Esophagus squamous epithelium (tissue), 5 donors: Measurements from ENCODE around the gene ISL2. TPM values are rescaled to one million over a fixed set of nuclear protein-coding genes. Genes with fewer than 3 reads are reported as not detected.

Experiments used
- DNase-seq: peaks from one replicate; lab custom pipeline; 2025; lab: John Stamatoyannopoulos, UW
- H3K27ac ChIP-seq, 4 donors: fragments of 200-600 bp; sonication (generic); one replicate each; pipeline ENCODE4 v1.5.1; 2016 to 2019; ENCODE audit warnings: mild to moderate bottlenecking in 1 of 4
- H3K27me3 ChIP-seq, 4 donors: fragments of 200-600 bp; sonication (generic); 1 replicate in 3 of 4; 2 replicates in 1 of 4; pipeline versions ENCODE4 v1.5.1 to v1.6.0; 2017 to 2021; ENCODE audit warnings: antibody characterized with exemption in 1 of 4
- H3K36me3 ChIP-seq, 3 donors: fragments of 200-600 bp; sonication (generic); one replicate each; pipeline ENCODE4 v1.5.1; 2016 to 2019
- H3K4me1 ChIP-seq, 3 donors: fragments of 200-600 bp; sonication (generic); one replicate each; pipeline ENCODE4 v1.5.1; 2017 to 2019
- H3K4me3 ChIP-seq, 4 donors: fragments of 200-600 bp; sonication (generic); 1 replicate in 3 of 4; 2 replicates in 1 of 4; pipeline ENCODE4 v1.5.1; 2016 to 2019; ENCODE audit warnings: mild to moderate bottlenecking in 2 of 4, moderate library complexity in 1 of 4
- H3K9me3 ChIP-seq, 3 donors: fragments of 200-600 bp; sonication (generic); one replicate each; pipeline ENCODE4 v1.5.1; 2016 to 2019
- CTCF ChIP-seq, 6 experiments: fragments of 450-650 bp in 4 of 6; fragments of 200-600 bp in 2 of 6; sonication (generic) in 2 of 6; IDR thresholded peaks; one replicate each; pipeline ENCODE4 v1.5.1; 2016 to 2019; ENCODE audit warnings: antibody characterized with exemption in 6 of 6, mild to moderate bottlenecking in 4 of 6, moderate library complexity in 4 of 6
- POLR2A ChIP-seq, 4 donors: fragments of 450-650 bp; IDR thresholded peaks; one replicate each; pipeline ENCODE4 v1.6.1; 2017; ENCODE audit warnings: antibody characterized with exemption in 4 of 4, mild to moderate bottlenecking in 4 of 4, moderate library complexity in 3 of 4
- WGBS, 2 donors: methylation state at CpG; one replicate each; pipeline ENCODE4 v1.1.5; 2018; 5-methylcytosine and 5-hydroxymethylcytosine counted together
- intact Hi-C: fragments of 100-400 bp; cut with DNase I; formaldehyde crosslinking; loops from one replicate; pipeline ENCODE4 v1.15.0; 2022
- total RNA-seq, 4 donors: library from RNA; depleted of rRNA; stranded (reverse); fragments of >200 nt; gene quantifications; one replicate each; pipeline ENCODE4 v1.1.0, GENCODE V29; 2016
- donor health status: DM: yes; HTN: yes; CAD: no.

ISL2 gene
- total RNA-seq, 4 donors from 2014 or later = 0.22 to 0.95 (median 0.70) TPM; not detected in 1

GRCh38 chr15:76377217-76377616, 40.6 kb downstream of the ISL2 start:
- Histone ChIP-seq H3K27ac (no peak overlapping the region), H3K4me3 (no peak overlapping the region), H3K9me3 (no peaks in the 10 kb centered on the region), H3K27me3 (no peaks in the 10 kb centered on the region), H3K4me1 (no peaks in the 10 kb centered on the region), H3K36me3 (peaks cover 0 to 41% (median 0%) of the 10 kb centered on the region in 3 donors)
- TF ChIP-seq POLR2A (IDR thresholded peaks at IDR 0.05) = no peak
- no peak for TF ChIP-seq CTCF (IDR thresholded peaks at IDR 0.05)
- intact Hi-C loops = no loop called here
- 85 to 91% methylated on average over 2 of the region's 2 CpGs for whole genome bisulfite sequencing, 2 donors
- DNase-seq = no peak

- no peak for TF ChIP-seq CTCF (IDR thresholded peaks at IDR 0.05)
- TF ChIP-seq POLR2A (IDR thresholded peaks at IDR 0.05) = no peak
- Histone ChIP-seq H3K27ac (no peak overlapping the region), H3K4me1 (no peaks in the 10 kb centered on the region), H3K27me3 (no peaks in the 10 kb centered on the region), H3K36me3 (peaks cover 0 to 35% (median 0%) of the 10 kb centered on the region in 3 donors), H3K4me3 (no peak overlapping the region), H3K9me3 (no peaks in the 10 kb centered on the region)
- no peak for DNase-seq
- intact Hi-C loops = no loop called here
Observed at GRCh38 chr15:76377751-76378150, 41.2 kb downstream of the ISL2 start.

GRCh38 chr15:76378691-76379090, 42.1 kb downstream of the ISL2 start:
- peaks cover 0 to 26% (median 0%) of the 10 kb centered on the region in 3 donors for H3K36me3 ChIP-seq

GRCh38 chr15:76380249-76380648, 43.7 kb downstream of the ISL2 start:
- TF ChIP-seq CTCF (IDR thresholded peaks at IDR 0.05) = no peak
- no peak for TF ChIP-seq POLR2A (IDR thresholded peaks at IDR 0.05)
- no peak overlapping the region for H3K4me3 ChIP-seq
- H3K27me3 ChIP-seq = no peaks in the 10 kb centered on the region
- H3K27ac ChIP-seq = no peak overlapping the region
- WGBS, 2 donors = 90 to 92% methylated on average over 1 of the region's 1 CpG
- intact Hi-C loops = no loop called here
- no peaks in the 10 kb centered on the region for H3K4me1 ChIP-seq
- peaks cover 0 to 19% (median 0%) of the 10 kb centered on the region in 3 donors for H3K36me3 ChIP-seq
- DNase-seq = no peak
- no peaks in the 10 kb centered on the region for H3K9me3 ChIP-seq

More at GRCh38 chr15:76378691-76379090, 42.1 kb downstream of the ISL2 start:
- WGBS, 2 donors = 70 to 100% methylated on average over 1 of the region's 1 CpG
- no peaks in the 10 kb centered on the region for H3K4me1 ChIP-seq
- no peak for TF ChIP-seq CTCF (IDR thresholded peaks at IDR 0.05)
- no peak for TF ChIP-seq POLR2A (IDR thresholded peaks at IDR 0.05)
- no peak overlapping the region for H3K4me3 ChIP-seq
- no peak overlapping the region for H3K27ac ChIP-seq
- DNase-seq = no peak
- H3K9me3 ChIP-seq = no peaks in the 10 kb centered on the region
- no peaks in the 10 kb centered on the region for H3K27me3 ChIP-seq
- intact Hi-C loops = no loop called here

- intact Hi-C loops = no loop called here
- no peaks in the 10 kb centered on the region for H3K9me3 ChIP-seq
- H3K36me3 ChIP-seq = peaks cover 0 to 13% (median 0%) of the 10 kb centered on the region in 3 donors
- 89 to 90% methylated on average over 4 of the region's 4 CpGs for WGBS, 2 donors
- H3K4me1 ChIP-seq = no peaks in the 10 kb centered on the region
- TF ChIP-seq CTCF (IDR thresholded peaks at IDR 0.05) (no peak), POLR2A (IDR thresholded peaks at IDR 0.05) (no peak)
- no peaks in the 10 kb centered on the region for H3K27me3 ChIP-seq
- no peak overlapping the region for H3K4me3 ChIP-seq
- H3K27ac ChIP-seq = no peak overlapping the region
- DNase-seq = no peak
Observed at GRCh38 chr15:76381366-76381765, 44.8 kb downstream of the ISL2 start.
